Measurements from ENCODE around the gene DMRTA2. TPM values are rescaled to one million over a fixed set of nuclear protein-coding genes. Genes with fewer than 3 reads are reported as not detected.

DMRTA2 gene
- total RNA-seq, 1 experiment from 2014 or later: not detected

- Histone ChIP-seq H2AFZ (ENCODE audit: low read length) (no peak overlapping the region), H3K36me3 (ENCODE audit: insufficient read depth, low read length) (no peaks in the 10 kb centered on the region), H3K9me2 (replicated peaks; ENCODE audit: insufficient read depth, low read length) (no peaks in the 10 kb centered on the region), H3K4me1 (ENCODE audit: low read length) (no peaks in the 10 kb centered on the region), H4K20me1 (ENCODE audit: insufficient read depth, low read depth, low read length) (no peaks in the 10 kb centered on the region), H3K9me3 (ENCODE audit: low read length) (no peaks in the 10 kb centered on the region; the same call in 1 of the 2 replicates), H3K79me2 (ENCODE audit: low read length) (no peaks in the 10 kb centered on the region), H3K9ac (ENCODE audit: low read length) (no peak overlapping the region), H3K27me3 (ENCODE audit: low read length) (no peaks in the 10 kb centered on the region), H3K27ac (ENCODE audit: low read length) (no peak overlapping the region), H3K4me2 (ENCODE audit: low read depth, low read length, poor library complexity, severe bottlenecking) (no peak overlapping the region), H3K4me3 (ENCODE audit: low read length) (no peak overlapping the region)
- no peak for DNase-seq
Measured at GRCh38 chr1:50421366-50421748, 1.9 kb downstream of the DMRTA2 start.

- Histone ChIP-seq H4K20me1 (ENCODE audit: insufficient read depth, low read depth, low read length) (no peaks in the 10 kb centered on the region), H3K4me3 (ENCODE audit: low read length) (no peak overlapping the region), H3K36me3 (ENCODE audit: insufficient read depth, low read length) (no peaks in the 10 kb centered on the region), H3K27me3 (ENCODE audit: low read length) (no peaks in the 10 kb centered on the region), H3K9me2 (replicated peaks; ENCODE audit: insufficient read depth, low read length) (no peaks in the 10 kb centered on the region), H3K79me2 (ENCODE audit: low read length) (no peaks in the 10 kb centered on the region), H3K27ac (ENCODE audit: low read length) (no peak overlapping the region), H2AFZ (ENCODE audit: low read length) (no peak overlapping the region), H3K9ac (ENCODE audit: low read length) (no peak overlapping the region), H3K9me3 (ENCODE audit: low read length) (no peaks in the 10 kb centered on the region; the same call in 1 of the 2 replicates), H3K4me2 (ENCODE audit: low read depth, low read length, poor library complexity, severe bottlenecking) (no peak overlapping the region), H3K4me1 (ENCODE audit: low read length) (no peaks in the 10 kb centered on the region)
- DNase-seq: no peak
Measured at GRCh38 chr1:50420689-50421365, 2.4 kb downstream of the DMRTA2 start.

DNA sequence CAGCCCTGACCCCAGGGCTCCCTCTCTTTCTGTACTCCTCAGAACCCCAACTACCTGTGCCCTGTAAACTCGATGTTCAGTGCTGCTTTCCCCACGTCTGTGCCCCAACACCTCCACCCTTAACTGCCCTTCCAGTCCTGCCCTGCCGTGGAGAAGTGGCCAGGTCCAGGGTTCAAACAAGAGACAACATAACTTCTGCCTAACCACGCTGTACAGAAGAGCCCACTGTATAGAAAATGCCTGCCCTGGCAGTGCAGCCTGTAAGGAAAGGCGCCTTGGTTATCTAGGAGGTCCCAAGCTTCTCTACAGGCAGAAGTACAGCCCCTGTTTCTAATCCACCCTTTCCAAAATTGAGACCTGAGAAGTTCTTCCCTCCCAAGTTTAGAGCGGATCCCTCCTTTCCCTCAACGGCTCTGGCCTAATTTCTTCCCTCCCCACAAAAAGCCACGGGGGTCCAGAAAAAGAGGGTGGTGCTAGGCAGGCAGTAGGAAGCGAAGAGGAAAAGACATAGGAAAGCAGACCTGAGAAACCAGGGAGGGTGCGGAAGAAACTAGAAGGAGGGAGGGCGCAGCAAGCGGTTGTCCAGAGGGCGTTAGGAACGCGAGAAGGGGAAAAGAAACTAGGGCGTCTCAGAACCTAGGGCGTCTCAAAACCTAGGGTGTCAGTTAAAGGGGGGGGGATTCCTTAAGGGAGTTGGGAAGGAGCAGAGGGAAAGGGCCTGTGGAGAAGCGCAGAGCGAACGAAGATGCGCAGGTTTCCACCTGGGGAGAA is 3.2 kb downstream of the DMRTA2 start:
- H3K27ac ChIP-seq (ENCODE audit: low read length): no peak overlapping the region
- no peaks in the 10 kb centered on the region for H4K20me1 ChIP-seq (ENCODE audit: insufficient read depth, low read depth, low read length)
- no peaks in the 10 kb centered on the region for H3K27me3 ChIP-seq (ENCODE audit: low read length)
- H3K4me1 ChIP-seq (ENCODE audit: low read length): no peaks in the 10 kb centered on the region
- no peak overlapping the region for H2AFZ ChIP-seq (ENCODE audit: low read length)
- no peak for DNase-seq
- H3K36me3 ChIP-seq (ENCODE audit: insufficient read depth, low read length): no peaks in the 10 kb centered on the region
- no peak overlapping the region for H3K9ac ChIP-seq (ENCODE audit: low read length)
- no peaks in the 10 kb centered on the region for H3K9me2 ChIP-seq (replicated peaks; ENCODE audit: insufficient read depth, low read length)
- no peaks in the 10 kb centered on the region for H3K79me2 ChIP-seq (ENCODE audit: low read length)
- H3K4me2 ChIP-seq (ENCODE audit: low read depth, low read length, poor library complexity, severe bottlenecking): no peak overlapping the region
- no peak overlapping the region for H3K4me3 ChIP-seq (ENCODE audit: low read length)
- no peaks in the 10 kb centered on the region; the same call in 1 of the 2 replicates for H3K9me3 ChIP-seq (ENCODE audit: low read length)

GRCh38 chr1:50419192-50419906 is 3.9 kb downstream of the DMRTA2 start:
- Histone ChIP-seq H3K9me3 (ENCODE audit: low read length) (no peaks in the 10 kb centered on the region; the same call in 1 of the 2 replicates), H3K27ac (ENCODE audit: low read length) (no peak overlapping the region), H4K20me1 (ENCODE audit: insufficient read depth, low read depth, low read length) (no peaks in the 10 kb centered on the region), H3K4me3 (ENCODE audit: low read length) (no peak overlapping the region), H3K9ac (ENCODE audit: low read length) (no peak overlapping the region), H3K9me2 (replicated peaks; ENCODE audit: insufficient read depth, low read length) (no peaks in the 10 kb centered on the region), H2AFZ (ENCODE audit: low read length) (no peak overlapping the region), H3K4me2 (ENCODE audit: low read depth, low read length, poor library complexity, severe bottlenecking) (no peak overlapping the region), H3K36me3 (ENCODE audit: insufficient read depth, low read length) (no peaks in the 10 kb centered on the region), H3K4me1 (ENCODE audit: low read length) (no peaks in the 10 kb centered on the region), H3K27me3 (ENCODE audit: low read length) (no peaks in the 10 kb centered on the region), H3K79me2 (ENCODE audit: low read length) (no peaks in the 10 kb centered on the region)
- no peak for DNase-seq

GRCh38 chr1:50418600-50419109 is 4.6 kb downstream of the DMRTA2 start:
- H3K27ac ChIP-seq (ENCODE audit: low read length): no peak overlapping the region
- H3K9me3 ChIP-seq (ENCODE audit: low read length): no peaks in the 10 kb centered on the region; the same call in 1 of the 2 replicates
- H3K4me2 ChIP-seq (ENCODE audit: low read depth, low read length, poor library complexity, severe bottlenecking): no peak overlapping the region

GRCh38 chr1:50417946-50418599 is 5.2 kb downstream of the DMRTA2 start:
- Histone ChIP-seq H3K9ac (ENCODE audit: low read length) (no peak overlapping the region), H2AFZ (ENCODE audit: low read length) (no peak overlapping the region), H3K79me2 (ENCODE audit: low read length) (no peaks in the 10 kb centered on the region), H3K9me2 (replicated peaks; ENCODE audit: insufficient read depth, low read length) (no peaks in the 10 kb centered on the region), H3K36me3 (ENCODE audit: insufficient read depth, low read length) (no peaks in the 10 kb centered on the region), H3K9me3 (ENCODE audit: low read length) (no peaks in the 10 kb centered on the region; the same call in 1 of the 2 replicates), H3K27me3 (ENCODE audit: low read length) (no peaks in the 10 kb centered on the region), H3K27ac (ENCODE audit: low read length) (no peak overlapping the region), H3K4me3 (ENCODE audit: low read length) (no peak overlapping the region), H3K4me2 (ENCODE audit: low read depth, low read length, poor library complexity, severe bottlenecking) (no peak overlapping the region), H3K4me1 (ENCODE audit: low read length) (no peaks in the 10 kb centered on the region), H4K20me1 (ENCODE audit: insufficient read depth, low read depth, low read length) (no peaks in the 10 kb centered on the region)
- DNase-seq: no peak

More at GRCh38 chr1:50418600-50419109, 4.6 kb downstream of the DMRTA2 start:
- Histone ChIP-seq H3K27me3 (ENCODE audit: low read length) (no peaks in the 10 kb centered on the region), H3K36me3 (ENCODE audit: insufficient read depth, low read length) (no peaks in the 10 kb centered on the region), H3K9ac (ENCODE audit: low read length) (no peak overlapping the region), H2AFZ (ENCODE audit: low read length) (no peak overlapping the region), H3K4me3 (ENCODE audit: low read length) (no peak overlapping the region), H3K79me2 (ENCODE audit: low read length) (no peaks in the 10 kb centered on the region), H3K4me1 (ENCODE audit: low read length) (no peaks in the 10 kb centered on the region), H3K9me2 (replicated peaks; ENCODE audit: insufficient read depth, low read length) (no peaks in the 10 kb centered on the region), H4K20me1 (ENCODE audit: insufficient read depth, low read depth, low read length) (no peaks in the 10 kb centered on the region)
- DNase-seq: no peak

DNA sequence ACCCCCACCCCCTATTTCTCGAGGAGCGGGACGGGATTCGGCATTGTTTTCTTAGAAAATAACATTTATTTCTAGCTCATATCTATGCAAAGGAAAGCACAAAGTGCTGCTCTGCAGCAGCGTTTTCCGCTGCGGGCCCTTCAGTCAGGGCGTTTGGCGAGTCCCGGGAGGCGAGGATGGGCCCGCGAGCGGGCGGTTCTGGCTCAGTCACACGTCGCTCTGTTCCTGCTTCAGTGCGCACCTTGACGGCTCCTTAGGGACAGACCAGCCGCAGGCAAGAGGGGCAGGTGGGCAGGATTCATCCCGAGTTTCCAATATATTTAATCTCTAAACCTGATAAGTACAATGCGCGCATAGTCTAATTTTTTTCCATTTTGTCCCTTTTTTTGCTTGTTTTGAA is 5.7 kb downstream of the DMRTA2 start:
- Histone ChIP-seq H2AFZ (ENCODE audit: low read length) (no peak overlapping the region), H3K27ac (ENCODE audit: low read length) (no peak overlapping the region), H3K4me2 (ENCODE audit: low read depth, low read length, poor library complexity, severe bottlenecking) (no peak overlapping the region), H3K9ac (ENCODE audit: low read length) (no peak overlapping the region), H3K4me3 (ENCODE audit: low read length) (no peak overlapping the region), H3K9me3 (ENCODE audit: low read length) (no peaks in the 10 kb centered on the region; the same call in 1 of the 2 replicates), H4K20me1 (ENCODE audit: insufficient read depth, low read depth, low read length) (no peaks in the 10 kb centered on the region), H3K4me1 (ENCODE audit: low read length) (no peaks in the 10 kb centered on the region), H3K27me3 (ENCODE audit: low read length) (no peaks in the 10 kb centered on the region), H3K79me2 (ENCODE audit: low read length) (no peaks in the 10 kb centered on the region), H3K36me3 (ENCODE audit: insufficient read depth, low read length) (no peaks in the 10 kb centered on the region), H3K9me2 (replicated peaks; ENCODE audit: insufficient read depth, low read length) (no peaks in the 10 kb centered on the region)
- DNase-seq: no peak
